Endothelial cell of umbilical vein (primary cell): ENCODE results near the gene RNF111.

ENCODE experiments used
- CTCF ChIP-seq, 2 donors: IDR thresholded peaks; 1 replicate in 1 of 2; 2 replicates in 1 of 2; pipeline ENCODE4 v1.5.1; 2011; ENCODE audit warnings: low read length in 2 of 2, mild to moderate bottlenecking in 2 of 2, moderate library complexity in 2 of 2, control low read depth in 1 of 2, inconsistent platforms in 1 of 2, low read depth in 1 of 2; ENCODE audit not compliant: insufficient read depth in 1 of 2; ENCODE audit errors: extremely low read depth in 1 of 2
- EZH2 ChIP-seq: IDR thresholded peaks from 2 replicates; pipeline ENCODE4 v1.6.1; 2012; ENCODE audit warnings: borderline replicate concordance, low read depth, mild to moderate bottlenecking, moderate library complexity, low read length, inconsistent platforms; ENCODE audit not compliant: severe bottlenecking

GRCh38 chr15:59052915-59053407, 65.5 kb downstream of the RNF111 start:
- TF ChIP-seq CTCF (IDR thresholded peaks at IDR 0.05; ENCODE audit: extremely low read depth in 1 of 2, insufficient read depth in 1 of 2, low read depth in 1 of 2, low read length in 2 of 2) (no peak), EZH2 (no peak)
